Medulla oblongata (tissue), 1 donor: Measurements from ENCODE around the gene THRAP3.
"Not testable (repeated sequence)": the region's sequence is repeated elsewhere in the genome, so short reads cannot be mapped to it uniquely, and the experiment has no call there.

Source experiments
- DNase-seq: peaks from one replicate; pipeline ENCODE4 v3.0.0-alpha.2; 2015; ENCODE audit errors: extremely low spot score

Gene THRAP3

DNA sequence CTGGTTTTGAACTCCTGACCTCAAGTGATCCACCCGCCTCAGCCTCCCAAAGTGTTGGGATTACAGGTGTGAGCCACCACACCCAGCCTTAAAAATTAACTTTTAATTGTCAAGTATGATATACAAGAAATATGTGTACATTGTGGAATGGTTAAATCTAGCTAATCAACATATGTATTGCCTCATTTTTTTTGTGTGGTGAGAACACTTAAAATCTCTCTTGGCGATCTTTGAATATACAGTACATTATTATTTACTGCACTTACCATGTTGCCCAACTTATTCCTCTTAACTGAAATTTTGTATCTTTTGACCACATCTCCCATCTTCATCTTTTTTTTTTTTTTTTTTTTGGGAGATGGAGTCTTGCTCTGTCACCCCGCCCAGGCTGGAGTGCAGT lies 23.3 kb downstream of the THRAP3 start:
- DNase-seq, result no peak

DNA sequence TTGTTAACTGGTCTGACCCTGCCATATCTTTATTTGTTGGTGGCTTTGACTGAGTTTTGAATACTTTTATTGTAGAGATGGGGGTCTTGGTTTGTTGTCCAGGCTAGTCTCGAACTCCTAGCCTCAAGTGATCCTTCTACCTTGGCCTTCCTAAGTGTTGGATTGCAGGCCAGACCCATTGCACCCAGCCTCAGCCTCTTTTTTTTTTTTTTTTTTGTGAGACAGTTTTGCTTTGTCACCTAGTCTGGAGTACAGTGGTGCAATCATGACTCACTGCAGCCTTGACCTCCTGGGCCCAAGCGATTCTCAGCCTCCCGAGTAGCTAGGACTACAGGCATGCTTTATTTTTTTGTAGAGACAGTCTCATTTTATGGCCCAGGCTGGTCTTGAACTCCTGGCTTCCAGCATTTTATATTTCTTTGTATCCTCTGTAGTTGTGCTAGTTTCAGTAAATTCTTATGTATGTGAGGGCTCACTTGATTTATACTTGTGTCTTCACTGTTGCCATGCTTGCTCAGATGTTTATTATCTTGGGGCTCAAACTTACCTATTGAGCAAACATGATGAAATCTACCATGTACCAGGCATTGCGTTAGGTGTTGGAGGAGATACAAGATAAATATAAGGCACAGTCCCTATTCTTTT lies 24.1 kb downstream of the THRAP3 start:
- no peak for DNase-seq

DNA sequence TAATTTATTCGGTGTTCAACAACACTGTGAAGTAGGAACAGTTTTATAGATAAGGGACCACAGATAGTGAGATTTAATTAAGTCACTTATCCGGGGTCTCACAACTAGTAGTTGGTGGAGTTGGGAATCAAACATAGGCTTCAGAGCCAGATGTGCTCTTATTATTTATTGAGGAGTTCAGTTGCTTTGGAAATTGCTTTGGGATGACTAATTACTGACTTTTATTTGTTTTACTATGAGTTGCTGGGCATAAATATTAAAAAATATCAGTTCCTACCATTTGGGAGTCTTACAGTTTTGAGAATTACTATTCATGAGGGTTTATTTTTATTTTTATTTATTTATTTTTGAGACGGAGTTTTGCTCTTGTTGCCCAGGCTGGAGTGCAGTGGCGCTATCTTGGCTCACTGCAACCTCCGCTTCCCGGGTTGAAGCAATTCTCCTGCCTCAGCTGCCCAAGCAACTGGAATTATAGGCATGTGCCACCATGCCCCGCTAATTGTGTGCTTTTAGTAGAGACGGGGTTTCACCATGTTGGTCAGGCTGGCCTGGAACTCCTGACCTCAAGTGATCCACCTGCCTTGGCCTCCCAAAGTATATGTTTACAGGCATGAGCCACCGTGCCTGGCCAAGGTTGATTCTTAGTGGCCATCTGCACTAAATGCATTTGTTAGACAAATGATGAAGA lies 27.7 kb downstream of the THRAP3 start:
- DNase-seq, result no peak

DNA sequence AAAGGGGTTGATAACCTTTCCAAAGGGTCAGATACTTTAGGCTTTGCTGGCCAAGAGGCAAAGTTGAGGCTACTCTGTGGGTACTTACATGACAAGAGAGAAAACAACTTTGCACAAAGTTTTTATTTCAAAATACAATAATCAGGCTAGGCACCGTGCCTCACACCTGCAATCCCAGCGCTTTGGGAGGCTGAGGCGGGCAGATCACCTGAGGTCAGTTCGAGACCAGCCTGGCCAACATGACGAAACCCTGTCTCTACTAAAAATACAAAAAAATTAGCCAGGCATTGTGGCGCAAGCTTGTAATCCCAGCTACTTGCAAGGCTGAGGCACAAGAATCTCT lies 28.2 kb downstream of the THRAP3 start:
- DNase-seq, result not testable (repeated sequence)

DNA sequence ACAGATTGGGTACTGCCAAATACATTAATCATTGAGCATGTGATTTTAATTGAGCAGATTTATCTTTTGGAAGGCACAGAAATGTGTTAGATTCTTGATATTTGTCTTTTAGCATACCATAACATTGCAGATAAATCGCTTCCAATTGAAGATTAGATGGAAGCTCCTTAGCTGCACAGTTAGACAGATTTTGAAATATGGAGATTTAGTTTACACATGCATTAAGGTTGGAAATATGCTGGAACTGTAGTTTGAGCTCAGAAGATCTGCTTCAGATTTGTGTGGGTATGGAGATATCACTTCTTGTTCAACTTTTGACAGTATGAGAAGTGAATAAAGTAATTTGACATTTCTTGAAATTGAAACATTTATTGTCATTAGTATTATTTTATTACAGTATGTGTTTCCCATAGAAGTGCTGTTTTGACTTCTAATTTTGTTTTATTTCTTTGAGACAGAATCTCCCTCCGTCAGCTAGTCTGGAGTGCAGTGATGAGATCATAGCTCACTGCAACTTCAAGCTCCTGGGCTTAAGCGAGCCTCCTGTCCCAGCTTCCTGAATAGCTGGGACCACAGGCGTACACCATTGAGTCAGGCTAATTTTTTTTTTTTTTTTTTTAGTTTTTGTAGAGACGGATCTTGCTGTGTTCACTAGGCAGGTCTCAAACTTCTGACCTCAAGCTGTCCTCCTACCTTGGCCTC lies 29.1 kb downstream of the THRAP3 start:
- DNase-seq, result no peak

DNA sequence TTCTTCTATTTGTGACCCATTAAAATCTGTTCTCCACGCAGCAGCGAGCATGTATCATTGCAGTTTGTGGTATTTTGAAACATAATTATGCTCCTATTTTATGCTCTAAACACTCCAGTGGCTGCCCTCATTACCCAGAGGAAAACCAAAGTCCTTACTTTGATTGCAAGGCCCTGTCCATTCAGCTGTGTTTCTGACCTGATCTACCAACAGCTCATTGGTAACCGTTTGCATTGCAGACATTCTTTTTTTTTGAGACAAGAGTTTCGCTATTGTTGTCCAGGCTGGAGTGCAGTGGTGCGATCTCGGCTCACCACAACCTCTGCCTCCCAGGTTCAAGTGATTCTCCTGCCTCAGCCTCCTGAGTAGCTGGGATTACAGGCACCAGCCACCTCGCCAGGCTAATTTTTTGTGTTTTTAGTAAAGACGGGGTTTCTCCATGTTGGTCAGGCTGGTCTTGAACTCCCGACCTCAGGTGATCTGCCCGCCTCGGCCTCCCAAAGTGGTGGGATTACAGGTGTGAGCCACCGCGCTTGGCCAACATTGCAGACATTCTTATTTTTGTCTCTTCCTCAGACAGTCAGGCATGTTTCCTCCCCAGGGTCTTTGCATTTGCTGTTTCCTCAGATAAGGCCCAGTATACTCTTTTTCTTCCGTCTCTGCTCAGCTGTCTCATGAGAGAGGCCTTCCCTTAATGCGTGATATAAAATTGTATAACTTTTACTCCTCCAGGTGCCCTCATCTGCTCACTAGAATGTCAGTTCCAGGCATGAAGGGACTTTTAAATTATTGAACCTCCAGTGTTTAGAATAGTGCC lies 32.5 kb downstream of the THRAP3 start:
- no peak for DNase-seq

DNA sequence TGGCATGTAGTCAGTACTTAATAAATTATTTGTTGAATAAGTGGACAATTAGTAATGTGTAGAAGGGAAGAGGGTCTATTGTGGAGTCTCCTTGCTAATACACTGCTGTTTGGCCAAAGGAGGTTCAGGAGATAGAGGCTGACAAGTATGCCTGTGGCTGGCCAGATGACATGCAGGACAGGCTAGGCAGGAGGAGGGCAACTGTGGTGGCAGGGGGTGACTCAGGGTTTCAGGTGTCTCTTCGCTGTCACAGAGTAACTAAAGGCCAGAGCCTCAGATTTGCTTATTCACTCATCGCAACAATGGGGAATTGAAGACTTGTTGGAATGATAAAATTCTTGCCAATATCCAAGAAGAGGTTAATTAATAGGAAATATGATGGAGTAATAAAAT lies 33.1 kb downstream of the THRAP3 start:
- no peak for DNase-seq

DNA sequence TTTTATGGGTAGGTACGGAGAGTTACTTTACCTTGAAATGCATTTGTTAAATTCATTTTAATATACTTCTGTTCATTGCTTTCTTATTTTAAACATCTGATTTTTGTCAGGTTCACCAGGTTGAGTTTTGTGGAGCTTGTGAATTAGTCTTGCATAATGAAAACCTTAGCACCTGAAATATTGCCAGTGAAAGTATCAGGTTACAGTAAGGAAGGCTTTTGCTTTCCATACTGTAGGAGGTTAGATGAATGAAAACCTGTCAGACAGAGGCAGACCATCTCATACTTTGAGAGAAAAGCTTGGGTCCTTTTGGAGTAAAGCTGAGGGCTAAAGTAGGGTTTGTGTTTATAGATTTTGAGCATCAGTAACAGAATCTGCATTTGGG lies 34.7 kb downstream of the THRAP3 start:
- no peak for DNase-seq

DNA sequence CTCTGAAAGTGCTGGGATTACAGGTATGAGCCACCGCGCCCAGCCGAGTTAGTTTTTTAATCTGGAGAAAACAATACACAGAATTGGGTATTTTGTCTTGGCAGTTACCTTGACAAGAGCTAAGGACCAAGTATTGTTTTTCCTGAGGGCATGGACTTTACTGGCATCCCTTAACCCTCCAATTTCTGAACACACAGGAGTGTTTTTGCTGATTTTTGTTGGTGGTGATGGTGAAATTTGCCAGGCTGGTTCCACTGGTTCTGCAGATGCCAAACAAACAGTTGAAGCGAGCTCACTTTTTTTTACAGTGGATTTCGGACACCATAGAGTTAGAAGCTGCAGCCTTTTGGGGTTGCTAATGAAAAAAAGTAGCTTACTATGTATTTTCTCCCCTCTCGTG lies 44.7 kb downstream of the THRAP3 start:
- DNase-seq, result no peak

DNA sequence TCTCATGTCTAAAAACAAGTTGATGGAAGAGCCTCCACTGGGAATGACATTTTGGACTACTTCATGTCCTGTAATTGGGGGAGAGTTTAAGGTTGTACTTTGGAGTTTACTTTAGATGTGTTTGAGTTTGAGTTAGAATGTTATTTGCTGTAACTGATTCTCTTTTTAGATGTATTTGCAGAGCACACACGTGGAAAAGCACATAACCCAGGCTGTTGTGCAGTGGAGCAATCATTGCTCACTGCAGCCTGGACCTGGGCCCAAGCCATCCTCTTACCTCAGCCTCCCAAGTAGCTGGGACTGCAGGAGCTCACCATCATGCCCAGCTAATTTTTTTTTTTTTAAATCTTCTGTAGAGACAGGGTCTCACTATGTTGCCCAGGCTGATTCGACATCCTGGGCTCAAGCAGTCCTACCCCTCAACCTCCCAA lies 45.2 kb downstream of the THRAP3 start:
- no peak for DNase-seq

DNA sequence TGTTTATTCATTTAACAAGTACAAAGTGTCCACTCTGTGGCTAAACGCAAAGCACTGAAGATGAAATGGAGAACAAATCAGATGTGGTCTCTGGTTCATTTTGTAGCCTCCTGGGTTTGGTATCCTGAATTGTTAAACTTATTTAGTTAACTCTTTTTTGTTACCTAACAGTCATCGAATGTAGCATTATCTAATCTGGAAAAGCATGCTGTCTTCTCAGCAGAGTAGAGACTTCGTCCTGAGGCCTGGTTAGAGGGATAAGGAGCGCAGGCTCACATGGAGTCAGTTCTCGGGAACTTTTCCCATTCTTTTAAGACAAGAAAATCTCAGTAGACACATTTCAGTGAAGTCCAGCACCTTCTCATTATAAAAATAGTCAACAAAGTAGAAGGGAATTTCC lies 48.8 kb downstream of the THRAP3 start:
- no peak for DNase-seq

DNA sequence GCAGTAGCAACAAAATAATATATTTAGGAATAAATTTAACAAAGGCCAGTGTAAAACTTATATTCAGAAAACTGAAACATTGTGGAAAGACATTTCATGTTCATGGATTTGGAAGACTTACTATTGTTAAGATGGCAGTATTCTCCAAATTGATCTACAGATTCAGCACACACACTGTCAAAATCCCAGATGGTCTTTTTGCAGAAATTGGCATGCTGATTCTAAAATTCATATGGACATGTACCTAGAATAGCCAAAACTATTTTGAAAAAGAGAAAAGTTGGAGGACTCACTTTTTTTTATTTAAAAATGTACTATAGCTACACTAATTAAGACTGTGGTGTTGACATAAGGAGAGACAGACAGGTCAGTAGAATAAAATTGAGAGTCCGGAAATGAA lies 50.0 kb downstream of the THRAP3 start:
- DNase-seq, result no peak

DNA sequence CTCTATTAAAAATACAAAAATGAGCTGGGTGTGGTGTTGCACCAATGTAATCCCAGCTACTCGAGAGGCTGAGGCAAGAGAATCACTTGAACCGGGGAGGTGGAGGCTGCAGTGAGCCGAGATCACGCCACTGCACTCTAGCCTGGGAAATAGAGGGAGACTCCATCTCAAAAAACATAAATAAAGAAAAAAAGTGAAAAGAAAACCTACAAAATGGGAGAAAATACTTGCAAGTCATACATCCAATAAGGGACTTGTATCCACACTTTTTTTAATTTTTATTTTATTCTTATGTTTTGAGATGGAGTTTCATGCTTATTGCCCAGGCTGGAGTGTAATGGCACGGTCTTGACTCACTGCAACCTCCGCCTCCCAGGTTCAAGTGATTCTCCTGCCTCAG lies 52.4 kb downstream of the THRAP3 start:
- DNase-seq, result no peak

DNA sequence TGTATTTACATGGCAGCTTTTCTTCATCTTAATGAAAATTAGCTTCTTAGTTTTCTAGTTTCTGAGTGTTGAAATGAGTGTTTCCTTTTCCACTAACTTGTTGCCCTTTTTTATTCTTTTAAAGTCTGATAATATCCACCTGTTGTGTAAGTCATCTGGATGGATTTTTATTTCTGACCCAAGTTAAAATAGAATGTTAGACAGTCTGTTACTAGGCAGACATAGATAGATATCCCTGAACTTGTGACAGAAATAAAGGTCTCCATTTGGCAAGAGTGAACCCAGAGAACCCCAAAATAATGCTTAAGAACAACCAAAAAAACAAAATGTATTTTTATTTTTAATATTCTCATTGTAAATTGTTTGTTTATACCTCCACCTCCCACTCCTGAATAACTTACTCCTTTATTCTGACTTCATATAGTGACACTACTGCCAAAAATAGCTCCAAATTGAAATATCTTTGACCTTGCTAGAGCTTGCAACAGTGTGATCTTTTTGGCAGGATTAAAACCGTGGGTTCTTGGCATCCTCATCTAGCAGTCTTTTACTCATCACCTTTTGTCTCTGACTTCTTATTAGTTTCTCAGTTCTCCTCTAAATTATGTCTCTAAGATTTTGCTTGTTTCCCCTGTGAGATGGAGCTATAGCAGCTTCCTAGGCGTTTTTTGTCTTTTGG lies 55.0 kb downstream of the THRAP3 start:
- no peak for DNase-seq

DNA sequence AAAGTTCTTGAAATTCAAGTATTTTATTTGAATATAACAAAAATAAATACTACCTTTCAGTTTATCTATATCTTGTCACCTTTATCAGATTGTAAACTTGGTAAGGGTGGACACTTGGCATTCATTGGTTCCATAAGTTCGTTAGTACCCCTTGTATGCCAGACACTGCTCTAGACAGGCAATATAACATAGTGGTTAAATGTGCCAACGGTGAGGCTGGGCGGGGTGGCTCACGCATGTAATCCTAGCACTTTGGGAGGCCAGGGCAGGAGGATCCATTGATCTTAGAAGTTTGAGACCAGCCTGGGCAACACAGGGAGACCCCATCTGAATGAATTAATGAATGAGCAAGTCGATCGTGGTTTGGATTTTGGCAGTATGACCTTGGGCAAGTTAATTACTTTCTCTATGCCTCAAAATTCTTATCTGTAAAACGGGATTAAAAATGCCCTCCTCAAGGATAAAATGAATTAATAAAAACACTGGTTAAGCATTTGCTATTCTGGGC lies 55.6 kb downstream of the THRAP3 start:
- DNase-seq, result no peak

DNA sequence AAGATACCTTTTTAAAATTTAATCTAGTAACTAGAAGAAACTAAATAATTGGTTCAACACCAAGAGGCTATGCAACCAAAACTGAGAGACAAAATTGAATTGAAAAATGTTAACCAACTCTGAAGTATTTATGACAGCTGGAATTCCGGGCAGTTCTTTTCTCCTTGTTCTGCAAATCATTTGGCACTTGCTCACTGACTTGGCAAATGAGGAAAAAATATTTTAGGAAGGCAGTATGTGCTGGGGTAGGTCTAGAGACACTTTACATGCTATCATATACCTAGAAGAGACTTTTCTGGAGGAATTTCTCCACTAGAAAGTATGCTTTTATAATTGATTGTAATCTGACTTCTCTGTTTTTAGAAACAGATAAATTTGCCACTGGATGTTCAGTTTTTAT lies 59.8 kb downstream of the THRAP3 start:
- no peak for DNase-seq

DNA sequence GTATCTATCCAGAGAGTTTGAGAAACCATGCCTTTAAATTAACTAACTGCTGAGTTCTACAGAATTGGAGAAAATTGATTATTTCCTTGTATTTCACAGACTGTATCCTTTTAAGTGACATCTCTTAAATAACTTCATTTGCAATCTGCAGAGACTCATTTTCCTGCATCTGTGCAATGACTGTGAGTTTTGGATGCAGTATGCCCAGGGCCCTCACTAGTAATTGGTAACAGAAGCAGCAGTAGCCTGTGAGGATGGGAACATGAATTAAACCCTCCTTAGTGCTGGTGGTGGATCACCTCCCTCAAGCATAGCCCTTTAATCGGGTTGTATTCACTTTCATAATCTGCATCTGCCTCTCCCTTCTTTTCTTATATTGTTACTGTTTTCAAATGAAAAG lies 60.3 kb downstream of the THRAP3 start:
- no peak for DNase-seq

DNA sequence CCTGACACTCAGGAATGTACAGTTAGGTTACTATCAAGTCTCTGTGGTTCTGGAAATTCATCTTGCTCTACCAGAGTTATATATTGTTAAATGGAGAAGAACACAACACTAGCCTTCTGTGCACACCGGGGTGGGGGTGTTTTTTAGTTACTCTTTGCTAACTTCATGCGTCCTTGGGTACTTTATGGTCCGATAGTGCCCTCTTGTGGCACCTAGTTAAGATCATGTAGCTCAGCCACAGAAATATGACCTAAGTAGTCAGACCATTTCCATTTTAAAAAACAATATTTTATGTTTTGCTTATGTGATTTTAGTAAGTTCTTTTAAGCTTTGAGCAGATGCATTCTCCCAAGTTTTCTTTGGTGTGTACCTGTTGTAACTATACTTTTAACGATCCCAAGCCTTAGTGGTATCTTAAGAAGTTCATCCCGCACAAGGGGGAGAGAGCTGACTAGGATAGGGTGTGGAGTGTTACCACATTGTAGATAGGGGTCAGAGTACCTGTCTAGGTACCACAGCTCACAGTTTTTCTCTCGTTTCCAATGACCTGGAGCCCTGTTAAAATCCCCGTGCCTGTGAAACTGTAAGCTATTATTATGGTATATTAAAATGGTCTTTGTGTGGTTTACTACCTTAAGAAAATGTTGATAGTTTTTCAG lies 61.3 kb downstream of the THRAP3 start:
- peak; percentile 95 for DNase-seq

DNA sequence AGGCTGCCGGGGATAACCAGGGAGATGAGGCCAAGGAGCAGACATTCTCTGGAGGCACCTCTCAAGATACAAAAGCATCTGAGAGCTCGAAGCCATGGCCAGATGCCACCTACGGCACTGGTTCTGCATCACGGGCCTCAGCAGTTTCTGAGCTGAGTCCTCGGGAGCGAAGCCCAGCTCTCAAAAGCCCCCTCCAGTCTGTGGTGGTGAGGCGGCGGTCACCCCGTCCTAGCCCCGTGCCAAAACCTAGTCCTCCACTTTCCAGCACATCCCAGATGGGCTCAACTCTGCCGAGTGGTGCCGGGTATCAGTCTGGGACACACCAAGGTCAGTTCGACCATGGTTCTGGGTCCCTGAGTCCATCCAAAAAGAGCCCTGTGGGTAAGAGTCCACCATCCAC lies 62.6 kb downstream of the THRAP3 start:
- no peak for DNase-seq

DNA sequence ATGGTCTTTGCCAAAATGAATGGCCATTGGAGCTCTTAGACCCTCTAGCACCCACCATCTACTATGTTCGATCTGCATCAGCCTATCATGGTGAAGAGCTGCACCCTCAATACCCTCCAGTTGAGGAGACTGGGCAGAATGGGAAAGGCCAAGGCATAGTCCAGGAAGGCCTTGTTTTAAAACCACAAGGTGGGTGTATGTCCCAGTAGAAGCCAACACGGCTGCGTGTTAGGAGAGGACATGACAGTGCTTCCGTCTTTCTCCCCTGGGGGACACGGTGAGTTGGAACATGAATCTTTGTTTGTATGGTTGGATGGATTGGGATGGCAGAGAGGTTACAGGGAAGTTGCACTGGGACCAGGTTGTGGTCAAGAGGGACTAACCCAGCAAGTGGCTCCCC lies 63.4 kb downstream of the THRAP3 start:
- no peak for DNase-seq

DNA sequence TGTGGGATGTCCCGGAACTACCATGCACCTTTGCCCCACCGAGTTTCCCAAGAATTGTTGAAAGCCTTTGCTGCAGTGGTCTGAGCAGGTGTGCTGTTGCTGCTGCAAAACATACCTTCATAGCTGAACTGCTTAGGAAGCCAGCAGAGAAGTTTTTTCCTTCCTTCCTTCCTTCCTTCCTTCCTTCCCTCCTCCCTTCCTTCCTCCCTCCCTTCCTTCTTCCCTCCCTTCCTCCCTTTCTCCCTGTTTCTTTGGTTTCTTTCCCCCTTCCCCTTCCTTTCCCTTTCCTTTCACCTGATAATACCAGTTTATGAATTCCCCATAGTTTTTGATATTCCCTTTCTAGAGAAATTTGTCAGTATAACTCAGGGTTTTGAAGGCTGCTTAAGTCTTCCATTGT lies 71.1 kb downstream of the THRAP3 start:
- DNase-seq, result no peak
